Gastrocnemius medialis (tissue), 4 donors: Measurements from ENCODE around the gene NEK6. TPM values are rescaled to one million over a fixed set of nuclear protein-coding genes. Genes with fewer than 3 reads are reported as not detected.

Experiments used
- ATAC-seq, 2 donors: fragments of 150-250 bp; one replicate each; pipeline ENCODE4 v1.9.1; 2016
- DNase-seq, 2 donors: peaks; one replicate each; pipeline ENCODE4 v3.0.0-alpha.2; 2019
- H3K27ac ChIP-seq, 4 donors: fragments of 200-600 bp; sonication (generic); 1 replicate in 1 of 4; 2 replicates in 3 of 4; pipeline ENCODE4 v1.5.1; 2016 to 2018; ENCODE audit warnings: mild to moderate bottlenecking in 2 of 4, moderate library complexity in 1 of 4
- H3K27me3 ChIP-seq, 3 donors: fragments of 200-600 bp; sonication (generic) in 2 of 3; 1 replicate in 1 of 3; 2 replicates in 2 of 3; pipeline versions ENCODE4 v1.5.1 to v1.6.0; 2016 to 2019; ENCODE audit warnings: mild to moderate bottlenecking in 1 of 3, moderate library complexity in 1 of 3
- H3K36me3 ChIP-seq, 2 donors: fragments of 200-600 bp; sonication (generic) in 1 of 2; one replicate each; pipeline ENCODE4 v1.5.1; 2017 to 2018
- H3K4me1 ChIP-seq, 2 donors: fragments of 200-600 bp; sonication (generic) in 1 of 2; one replicate each; pipeline ENCODE4 v1.5.1; 2016 to 2017; ENCODE audit warnings: mild to moderate bottlenecking in 2 of 2
- H3K4me3 ChIP-seq, 4 donors: fragments of 200-600 bp; sonication (generic) in 3 of 4; 1 replicate in 1 of 4; 2 replicates in 3 of 4; pipeline ENCODE4 v1.5.1; 2016 to 2019; ENCODE audit warnings: mild to moderate bottlenecking in 2 of 4
- H3K9me3 ChIP-seq, 3 donors: fragments of 200-600 bp; sonication (generic) in 2 of 3; 1 replicate in 1 of 3; 2 replicates in 2 of 3; pipeline ENCODE4 v1.5.1; 2016 to 2019
- CTCF ChIP-seq, 5 experiments: fragments of 450-650 bp in 3 of 5; fragments of 200-600 bp in 2 of 5; sonication (generic) in 2 of 5; IDR thresholded peaks in 4 of 5; conservative IDR thresholded peaks in 1 of 5; 1 replicate in 4 of 5; 2 replicates in 1 of 5; pipeline ENCODE4 v1.5.1; 2016 to 2019; ENCODE audit warnings: antibody characterized with exemption in 5 of 5, mild to moderate bottlenecking in 3 of 5, moderate library complexity in 3 of 5
- POLR2A ChIP-seq, 2 donors: fragments of 450-650 bp; IDR thresholded peaks; one replicate each; pipeline ENCODE4 v1.6.1; 2017; ENCODE audit warnings: antibody characterized with exemption in 2 of 2, mild to moderate bottlenecking in 2 of 2, moderate library complexity in 2 of 2
- in situ Hi-C, 4 donors: fragments of 200-750 bp; cut with MboI; loops; one replicate each; pipeline versions ENCODE4 v1.15.0 to v1.8.0; 2017; ENCODE audit warnings: low sequenced_read_pairs in 4 of 4
- intact Hi-C: fragments of 100-400 bp; cut with DNase I; formaldehyde crosslinking; loops from one replicate; pipeline ENCODE4 v1.15.1; 2023; ENCODE audit warnings: low total_unique reads
- total RNA-seq, 4 donors: library from RNA; depleted of rRNA; stranded (reverse); fragments of >200 nt; gene quantifications; one replicate each; pipeline versions ENCODE4 v1.1.0 to v1.2.3, GENCODE V29; 2016

Gene NEK6
- total RNA-seq, 4 donors from 2014 or later: 2.3 to 10.1 (median 3.5) TPM

GRCh38 chr9:124392254-124392870, 134.6 kb downstream of the NEK6 start:
- H3K36me3 ChIP-seq: no peaks in the 10 kb centered on the region
- peaks cover 59 to 77% of the 10 kb centered on the region in 2 donors for H3K4me1 ChIP-seq
- ATAC-seq (peak; percentile 27 to 64), DNase-seq (peak in 1 of 2 donors; percentile 64)
- no peak for TF ChIP-seq POLR2A (IDR thresholded peaks at IDR 0.05)
- no peak for TF ChIP-seq CTCF (IDR thresholded peaks at IDR 0.05 in 4 of 5, conservative IDR thresholded peaks at IDR 0.05 in 1 of 5)
- peak overlapping the region in 3 of 4 donors; percentile 15 to 35 (median 30) for H3K27ac ChIP-seq
- in situ Hi-C loops (loop anchor here in 1 of 4 donors (10.0 kb wide), 1 partner anchor 268 kb away; no protein-coding TSS in a partner anchor), intact Hi-C loops (no loop called here)
- no peaks in the 10 kb centered on the region for H3K27me3 ChIP-seq
- no peaks in the 10 kb centered on the region for H3K9me3 ChIP-seq
- H3K4me3 ChIP-seq: no peak overlapping the region

DNA sequence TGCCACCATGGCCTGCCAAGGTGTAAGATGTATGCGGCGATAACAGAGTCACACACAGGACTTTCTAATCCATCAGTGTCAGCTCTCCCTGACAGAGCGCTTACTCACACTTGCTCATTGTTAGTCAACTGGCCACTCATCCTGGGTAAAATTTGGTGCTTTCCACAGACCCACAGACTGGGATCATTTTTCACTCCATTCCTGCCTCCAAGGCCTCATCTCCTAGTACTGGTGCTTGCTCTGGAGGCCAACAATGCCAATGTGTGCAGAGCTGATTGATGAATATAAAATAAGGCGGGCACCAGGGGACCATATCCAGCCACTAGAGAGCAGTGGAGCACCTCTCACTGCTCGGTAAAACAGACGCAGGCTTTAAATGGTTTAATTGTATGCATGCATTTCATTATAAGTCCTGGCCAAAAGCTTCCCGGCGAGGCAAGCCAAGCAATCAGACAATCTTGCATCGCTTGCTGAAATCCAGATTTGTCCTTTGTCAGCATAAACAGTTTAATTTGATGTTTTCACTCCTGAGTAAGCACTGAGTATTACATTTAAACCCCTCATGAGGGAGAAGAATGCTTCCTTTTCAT, 135.2 kb downstream of the NEK6 start:
- TF ChIP-seq POLR2A (IDR thresholded peaks at IDR 0.05) (no peak), CTCF (IDR thresholded peaks at IDR 0.05 in 4 of 5, conservative IDR thresholded peaks at IDR 0.05 in 1 of 5) (no peak)
- DNase-seq (no peak), ATAC-seq (peak; percentile 42 to 51)
- no peaks in the 10 kb centered on the region for H3K9me3 ChIP-seq
- no peaks in the 10 kb centered on the region for H3K27me3 ChIP-seq
- in situ Hi-C loops (loop anchor here in 1 of 4 donors (10.0 kb wide), 1 partner anchor 268 kb away; no protein-coding TSS in a partner anchor), intact Hi-C loops (no loop called here)
- H3K36me3 ChIP-seq: no peaks in the 10 kb centered on the region
- H3K4me1 ChIP-seq: peaks cover 55 to 77% of the 10 kb centered on the region in 2 donors
- no peak overlapping the region for H3K4me3 ChIP-seq
- H3K27ac ChIP-seq: peak overlapping the region in 1 of 4 donors; percentile 30

- in situ Hi-C loops: loop anchor here in 1 of 4 donors (10.0 kb wide), 1 partner anchor 269 kb away; no protein-coding TSS in a partner anchor
- peaks cover 57 to 77% of the 10 kb centered on the region in 2 donors for H3K4me1 ChIP-seq
- no peak for ATAC-seq
Observed at GRCh38 chr9:124394167-124394566, 136.4 kb downstream of the NEK6 start.

GRCh38 chr9:124394596-124394995, 136.8 kb downstream of the NEK6 start:
- intact Hi-C loops (no loop called here), in situ Hi-C loops (loop anchor here in 1 of 4 donors (10.0 kb wide), 1 partner anchor 270 kb away; no protein-coding TSS in a partner anchor)
- H3K36me3 ChIP-seq: no peaks in the 10 kb centered on the region
- peaks cover 61 to 77% of the 10 kb centered on the region in 2 donors for H3K4me1 ChIP-seq
- H3K4me3 ChIP-seq: no peak overlapping the region
- no peak for DNase-seq
- H3K27me3 ChIP-seq: no peaks in the 10 kb centered on the region
- H3K9me3 ChIP-seq: no peaks in the 10 kb centered on the region
- no peak for TF ChIP-seq POLR2A (IDR thresholded peaks at IDR 0.05)
- no peak for TF ChIP-seq CTCF (IDR thresholded peaks at IDR 0.05 in 4 of 5, conservative IDR thresholded peaks at IDR 0.05 in 1 of 5)
- ATAC-seq: no peak
- H3K27ac ChIP-seq: no peak overlapping the region

More at GRCh38 chr9:124394167-124394566, 136.4 kb downstream of the NEK6 start:
- intact Hi-C loops: no loop called here
- DNase-seq: no peak
- Histone ChIP-seq H3K4me3 (no peak overlapping the region), H3K36me3 (no peaks in the 10 kb centered on the region), H3K9me3 (no peaks in the 10 kb centered on the region), H3K27ac (no peak overlapping the region), H3K27me3 (no peaks in the 10 kb centered on the region)
- TF ChIP-seq CTCF (IDR thresholded peaks at IDR 0.05 in 4 of 5, conservative IDR thresholded peaks at IDR 0.05 in 1 of 5) (no peak), POLR2A (IDR thresholded peaks at IDR 0.05) (no peak)
